Chondrocyte (in vitro differentiated cells): ENCODE measurements around the gene NTSR1. TPM values are rescaled to one million over a fixed set of nuclear protein-coding genes. Genes with fewer than 3 reads are reported as not detected.

Source experiments
- DNase-seq: peaks from one replicate; pipeline ENCODE4 v3.0.0; 2021; ENCODE audit warnings: mixed read lengths, low spot score
- H3K27ac Mint-ChIP-seq: one replicate; pipeline ENCODE4 v1.8.0; 2021; ENCODE audit warnings: mild to moderate bottlenecking, moderate library complexity, mixed read lengths; ENCODE audit not compliant: unreplicated experiment
- H3K27me3 Mint-ChIP-seq: 2 replicates; pipeline ENCODE4 v1.8.0; 2021; ENCODE audit warnings: low read depth, mixed read lengths
- H3K36me3 Mint-ChIP-seq: 2 replicates; pipeline ENCODE4 v1.8.0; 2021; ENCODE audit warnings: low read depth, mixed read lengths
- H3K4me1 Mint-ChIP-seq: 2 replicates; pipeline ENCODE4 v1.8.0; 2021; ENCODE audit warnings: low read depth, mild to moderate bottlenecking, mixed read lengths
- H3K4me3 Mint-ChIP-seq: one replicate; pipeline ENCODE4 v1.8.0; 2021; ENCODE audit warnings: mild to moderate bottlenecking, moderate library complexity, mixed read lengths; ENCODE audit not compliant: unreplicated experiment
- H3K9me3 Mint-ChIP-seq: 2 replicates; pipeline ENCODE4 v1.8.0; 2021; ENCODE audit warnings: low read depth, mixed read lengths
- total RNA-seq: library from RNA; stranded (reverse); gene quantifications from 3 replicates; pipeline ENCODE4 v1.2.1, GENCODE V29; 2021
- TF ChIP-seq, protein P1 (sequence below): fragments of 200-600 bp; sonication (generic); IDR thresholded peaks from 2 replicates; pipeline ENCODE4 v1.5.0; 2021; ENCODE audit warnings: antibody characterized with exemption, mild to moderate bottlenecking, moderate library complexity

Gene NTSR1
- total RNA-seq, 1 donor from 2014 or later = not detected

- H3K9me3 Mint-ChIP-seq = no peaks in the 10 kb centered on the region
- peaks cover 14% of the 10 kb centered on the region for H3K36me3 Mint-ChIP-seq
- H3K4me3 Mint-ChIP-seq = no peak overlapping the region
- no peak overlapping the region for H3K27ac Mint-ChIP-seq
- no peak for DNase-seq
- H3K4me1 Mint-ChIP-seq = peaks cover 25% of the 10 kb centered on the region
- no peaks in the 10 kb centered on the region for H3K27me3 Mint-ChIP-seq
- TF ChIP-seq, protein P1, sequence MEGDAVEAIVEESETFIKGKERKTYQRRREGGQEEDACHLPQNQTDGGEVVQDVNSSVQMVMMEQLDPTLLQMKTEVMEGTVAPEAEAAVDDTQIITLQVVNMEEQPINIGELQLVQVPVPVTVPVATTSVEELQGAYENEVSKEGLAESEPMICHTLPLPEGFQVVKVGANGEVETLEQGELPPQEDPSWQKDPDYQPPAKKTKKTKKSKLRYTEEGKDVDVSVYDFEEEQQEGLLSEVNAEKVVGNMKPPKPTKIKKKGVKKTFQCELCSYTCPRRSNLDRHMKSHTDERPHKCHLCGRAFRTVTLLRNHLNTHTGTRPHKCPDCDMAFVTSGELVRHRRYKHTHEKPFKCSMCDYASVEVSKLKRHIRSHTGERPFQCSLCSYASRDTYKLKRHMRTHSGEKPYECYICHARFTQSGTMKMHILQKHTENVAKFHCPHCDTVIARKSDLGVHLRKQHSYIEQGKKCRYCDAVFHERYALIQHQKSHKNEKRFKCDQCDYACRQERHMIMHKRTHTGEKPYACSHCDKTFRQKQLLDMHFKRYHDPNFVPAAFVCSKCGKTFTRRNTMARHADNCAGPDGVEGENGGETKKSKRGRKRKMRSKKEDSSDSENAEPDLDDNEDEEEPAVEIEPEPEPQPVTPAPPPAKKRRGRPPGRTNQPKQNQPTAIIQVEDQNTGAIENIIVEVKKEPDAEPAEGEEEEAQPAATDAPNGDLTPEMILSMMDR = no peak
Measured at GRCh38 chr20:62811320-62811719, 102.7 kb downstream of the NTSR1 start.

DNA sequence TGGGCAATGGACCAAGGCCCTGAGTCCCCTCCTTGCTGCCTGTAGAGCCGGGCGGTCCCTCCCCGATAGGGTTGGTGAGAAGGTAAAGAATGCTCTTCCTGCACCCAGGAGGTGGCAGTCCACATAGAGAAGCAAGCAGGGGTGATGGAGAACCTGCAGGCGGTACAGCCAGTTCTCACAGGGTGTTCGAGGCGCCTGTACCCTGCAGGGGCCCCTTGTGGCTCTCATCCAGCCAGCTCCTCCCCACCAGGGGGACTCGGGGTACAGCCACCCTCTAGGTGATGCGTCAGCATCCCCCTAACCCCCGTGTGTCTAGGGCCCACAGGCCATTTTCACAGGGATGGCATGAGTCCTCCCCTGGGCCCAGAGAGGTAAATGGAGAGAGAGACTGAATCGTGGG is 103.1 kb downstream of the NTSR1 start:
- Mint-ChIP-seq H3K9me3 (no peaks in the 10 kb centered on the region), H3K4me3 (no peak overlapping the region), H3K36me3 (peaks cover 14% of the 10 kb centered on the region), H3K27ac (no peak overlapping the region), H3K27me3 (no peaks in the 10 kb centered on the region), H3K4me1 (peaks cover 21% of the 10 kb centered on the region)
- no peak for DNase-seq
- TF ChIP-seq, protein P1 = no peak

Other genes starting within 250 kb of the NTSR1 start
- not detected in 3 replicates for gene GATA5, start 232.8 kb upstream of the NTSR1 start, total RNA-seq
- not detected in 3 replicates for gene SLCO4A1, start 66.3 kb upstream of the NTSR1 start, total RNA-seq
- gene MRGBP, start 87.6 kb downstream of the NTSR1 start, total RNA-seq = 9.5 to 10.4 TPM (median 10.3 TPM) in 3 replicates
- 31.5 to 32.2 TPM (median 31.8 TPM) in 3 replicates for gene OGFR, start 96.0 kb downstream of the NTSR1 start, total RNA-seq
- gene COL9A3, start 108.2 kb downstream of the NTSR1 start, total RNA-seq = 8.6 to 11.3 TPM (median 8.9 TPM) in 3 replicates
- 12.7 to 20.0 TPM (median 13.0 TPM) in 3 replicates for gene TCFL5, start 153.0 kb downstream of the NTSR1 start, total RNA-seq
- gene DIDO1, start 217.7 kb downstream of the NTSR1 start, total RNA-seq = 41.6 to 53.8 TPM (median 42.5 TPM) in 3 replicates
- gene GID8, start 229.3 kb downstream of the NTSR1 start, total RNA-seq = 26.3 to 30.7 TPM (median 29.7 TPM) in 3 replicates
- gene SLC17A9, start 243.9 kb downstream of the NTSR1 start, total RNA-seq = 0.24 to 1.2 TPM (median 0.79 TPM) in 3 replicates